H1 (cell line): ENCODE data around the gene ERG28.

Experiments used
- CBX5 ChIP-seq: fragments of 300-800, 300-1000 bp; sonication (generic); IDR thresholded peaks from 2 replicates; pipeline ENCODE4 v1.7.1; 2016; ENCODE audit warnings: antibody characterized with exemption, low read length, low read depth
- CTCF ChIP-seq, 3 experiments: IDR thresholded peaks; 1 replicate in 2 of 3; 2 replicates in 1 of 3; pipeline versions ENCODE4 v1.5.1 to v1.6.1; 2011; ENCODE audit warnings: low read length in 3 of 3, mild to moderate bottlenecking in 3 of 3, inconsistent platforms in 2 of 3, low read depth in 1 of 3, moderate library complexity in 1 of 3; ENCODE audit not compliant: insufficient read depth in 1 of 3; ENCODE audit errors: control extremely low read depth in 1 of 3
- EZH2 ChIP-seq: fragments of 200-600 bp; sonication (generic); IDR thresholded peaks from 2 replicates; pipeline ENCODE4 v1.7.1; 2012; ENCODE audit warnings: low read depth, mild to moderate bottlenecking, moderate library complexity, low read length, inconsistent platforms; ENCODE audit not compliant: severe bottlenecking
- KDM1A ChIP-seq: fragments of 200-600, 300-600 bp; sonication (generic); IDR thresholded peaks from 2 replicates; pipeline ENCODE4 v1.7.1; 2016; ENCODE audit warnings: mild to moderate bottlenecking, low read length, borderline replicate concordance
- POLR2A ChIP-seq, 2 experiments: IDR thresholded peaks; 1 replicate in 1 of 2; 2 replicates in 1 of 2; pipeline ENCODE4 v1.6.1; 2011; ENCODE audit warnings: low read depth in 2 of 2, low read length in 2 of 2, mild to moderate bottlenecking in 2 of 2; ENCODE audit errors: control extremely low read depth in 1 of 2
- RAD21 ChIP-seq, 2 experiments: IDR thresholded peaks in 1 of 2; conservative IDR thresholded peaks in 1 of 2; 2 replicates each; pipeline ENCODE4 v1.6.1; 2011; ENCODE audit warnings: low read depth in 2 of 2, low read length in 2 of 2, improper control_type of control experiment in 1 of 2, inconsistent platforms in 1 of 2, mild to moderate bottlenecking in 1 of 2, moderate library complexity in 1 of 2
- RBBP5 ChIP-seq: IDR thresholded peaks from 2 replicates; pipeline ENCODE4 v1.7.1; 2012; ENCODE audit warnings: low read depth, mild to moderate bottlenecking, inconsistent platforms, low read length, moderate library complexity, borderline replicate concordance
- RFX5 ChIP-seq: IDR thresholded peaks from 2 replicates; pipeline ENCODE4 v1.6.1; 2011; ENCODE audit warnings: low read depth, low read length, improper control_type of control experiment, borderline replicate concordance
- SIN3A ChIP-seq, 2 experiments: IDR thresholded peaks in 1 of 2; conservative IDR thresholded peaks in 1 of 2; 2 replicates each; pipeline ENCODE4 v1.6.1; 2011 to 2012; ENCODE audit warnings: low read length in 2 of 2, improper control_type of control experiment in 1 of 2, low read depth in 1 of 2, mild to moderate bottlenecking in 1 of 2
- TAF1 ChIP-seq: IDR thresholded peaks from 2 replicates; pipeline ENCODE4 v1.6.1; 2011; ENCODE audit warnings: mild to moderate bottlenecking, low read depth, low read length
- TF ChIP-seq, protein P1 (sequence below): IDR thresholded peaks from 2 replicates; pipeline ENCODE4 v1.6.1; 2011; ENCODE audit warnings: low read depth, mild to moderate bottlenecking, low read length; ENCODE audit not compliant: insufficient read depth

- TF ChIP-seq CBX5 (no peak), CTCF (IDR thresholded peaks at IDR 0.05; ENCODE audit: control extremely low read depth in 1 of 3, insufficient read depth in 1 of 3, low read depth in 1 of 3, low read length in 3 of 3) (no peak), RBBP5 (no peak), RFX5 (no peak), EZH2 (no peak), SIN3A (conservative IDR thresholded peaks at IDR 0.05 in 1 of 2, IDR thresholded peaks at IDR 0.05 in 1 of 2; ENCODE audit: low read depth in 1 of 2, low read length in 2 of 2) (no peak), RAD21 (IDR thresholded peaks at IDR 0.05 in 1 of 2, conservative IDR thresholded peaks at IDR 0.05 in 1 of 2; ENCODE audit: low read depth in 2 of 2, low read length in 2 of 2) (no peak), TAF1 (no peak), POLR2A (IDR thresholded peaks at IDR 0.05; ENCODE audit: control extremely low read depth in 1 of 2, low read depth in 2 of 2, low read length in 2 of 2) (no peak), KDM1A (no peak)
- TF ChIP-seq, protein P1, sequence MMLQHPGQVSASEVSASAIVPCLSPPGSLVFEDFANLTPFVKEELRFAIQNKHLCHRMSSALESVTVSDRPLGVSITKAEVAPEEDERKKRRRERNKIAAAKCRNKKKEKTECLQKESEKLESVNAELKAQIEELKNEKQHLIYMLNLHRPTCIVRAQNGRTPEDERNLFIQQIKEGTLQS, result no peak
These were observed 44.3 kb upstream of the ERG28 start for GRCh38 chr14:75705014-75705413.
